VCaP (cell line): ENCODE measurements around the gene BCAR3.

ENCODE experiments used
- H3K27ac ChIP-seq: fragments of 450-650 bp; 2 replicates; pipeline ENCODE4 v1.5.1; 2017
- TF ChIP-seq, protein P1 (sequence below): fragments of 450-650 bp; conservative IDR thresholded peaks from 2 replicates; pipeline ENCODE4 v1.5.1; 2017; ENCODE audit warnings: mild to moderate bottlenecking, moderate library complexity

Gene BCAR3

DNA sequence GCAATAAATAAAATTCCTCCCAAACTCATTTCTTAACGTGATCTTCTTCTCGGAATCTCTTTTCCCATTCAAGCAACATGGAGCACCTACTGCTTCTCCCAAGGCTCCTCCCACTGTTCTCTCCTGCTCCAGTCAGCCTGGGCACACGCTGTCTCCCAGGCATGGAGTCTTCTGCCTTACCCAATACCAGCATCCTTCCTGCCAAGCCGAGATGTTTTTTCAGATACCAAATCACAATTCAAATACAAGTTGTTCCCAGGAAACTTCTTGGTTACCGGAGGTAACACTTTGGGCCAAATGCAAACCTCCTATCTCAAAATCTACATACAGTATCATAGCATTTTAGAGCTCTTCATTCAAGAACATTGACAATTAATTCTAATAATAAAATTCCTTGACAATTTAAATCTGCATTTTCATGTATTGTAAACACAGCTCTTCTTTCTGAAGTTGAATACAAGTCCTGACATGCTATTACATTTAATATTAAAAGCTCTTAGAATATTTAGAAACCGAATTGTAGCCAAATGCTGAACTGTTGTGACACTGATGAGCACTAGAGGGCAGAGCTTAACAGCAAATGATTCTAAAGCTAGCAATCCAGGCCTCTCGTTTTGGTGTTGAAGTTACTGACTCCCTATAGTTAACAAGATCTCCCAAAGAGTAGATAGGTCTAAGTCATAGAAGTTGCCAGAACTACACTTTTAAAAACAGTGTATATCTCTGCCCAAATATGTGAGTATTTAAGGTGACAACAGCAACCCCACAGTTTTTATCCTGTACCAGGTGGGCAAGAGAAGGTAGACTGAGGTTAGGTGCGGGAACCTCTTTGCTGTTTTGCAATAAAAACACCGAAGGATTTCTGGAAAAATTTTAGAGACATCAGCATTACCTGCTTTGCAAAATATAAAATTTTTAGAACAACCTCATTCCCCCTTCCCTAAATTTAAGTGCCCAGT, 52.3 kb downstream of the BCAR3 start:
- H3K27ac ChIP-seq = peak overlapping the region; percentile 57
- TF ChIP-seq, protein P1, sequence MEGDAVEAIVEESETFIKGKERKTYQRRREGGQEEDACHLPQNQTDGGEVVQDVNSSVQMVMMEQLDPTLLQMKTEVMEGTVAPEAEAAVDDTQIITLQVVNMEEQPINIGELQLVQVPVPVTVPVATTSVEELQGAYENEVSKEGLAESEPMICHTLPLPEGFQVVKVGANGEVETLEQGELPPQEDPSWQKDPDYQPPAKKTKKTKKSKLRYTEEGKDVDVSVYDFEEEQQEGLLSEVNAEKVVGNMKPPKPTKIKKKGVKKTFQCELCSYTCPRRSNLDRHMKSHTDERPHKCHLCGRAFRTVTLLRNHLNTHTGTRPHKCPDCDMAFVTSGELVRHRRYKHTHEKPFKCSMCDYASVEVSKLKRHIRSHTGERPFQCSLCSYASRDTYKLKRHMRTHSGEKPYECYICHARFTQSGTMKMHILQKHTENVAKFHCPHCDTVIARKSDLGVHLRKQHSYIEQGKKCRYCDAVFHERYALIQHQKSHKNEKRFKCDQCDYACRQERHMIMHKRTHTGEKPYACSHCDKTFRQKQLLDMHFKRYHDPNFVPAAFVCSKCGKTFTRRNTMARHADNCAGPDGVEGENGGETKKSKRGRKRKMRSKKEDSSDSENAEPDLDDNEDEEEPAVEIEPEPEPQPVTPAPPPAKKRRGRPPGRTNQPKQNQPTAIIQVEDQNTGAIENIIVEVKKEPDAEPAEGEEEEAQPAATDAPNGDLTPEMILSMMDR = peak; percentile 83

DNA sequence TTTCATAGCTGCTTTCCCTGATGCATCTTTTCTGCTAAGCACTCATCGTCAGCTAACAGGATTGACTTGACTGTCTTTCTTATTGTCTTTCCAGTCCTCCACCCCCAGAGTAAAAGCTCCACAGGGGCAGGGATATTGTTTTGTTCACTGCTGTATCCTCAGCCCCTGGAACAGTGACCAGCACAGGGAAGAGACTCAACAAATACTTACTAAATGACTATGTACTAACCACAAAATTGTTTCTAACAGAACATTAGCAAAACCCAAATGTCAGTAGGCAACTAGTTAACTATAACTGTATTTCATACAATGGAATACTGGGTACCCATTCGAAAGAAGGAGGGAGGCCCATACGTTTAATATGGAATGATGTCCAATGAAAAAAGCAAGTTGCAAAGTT, 53.0 kb downstream of the BCAR3 start:
- TF ChIP-seq, protein P1 = no peak
- H3K27ac ChIP-seq = peak overlapping the region; percentile 57

DNA sequence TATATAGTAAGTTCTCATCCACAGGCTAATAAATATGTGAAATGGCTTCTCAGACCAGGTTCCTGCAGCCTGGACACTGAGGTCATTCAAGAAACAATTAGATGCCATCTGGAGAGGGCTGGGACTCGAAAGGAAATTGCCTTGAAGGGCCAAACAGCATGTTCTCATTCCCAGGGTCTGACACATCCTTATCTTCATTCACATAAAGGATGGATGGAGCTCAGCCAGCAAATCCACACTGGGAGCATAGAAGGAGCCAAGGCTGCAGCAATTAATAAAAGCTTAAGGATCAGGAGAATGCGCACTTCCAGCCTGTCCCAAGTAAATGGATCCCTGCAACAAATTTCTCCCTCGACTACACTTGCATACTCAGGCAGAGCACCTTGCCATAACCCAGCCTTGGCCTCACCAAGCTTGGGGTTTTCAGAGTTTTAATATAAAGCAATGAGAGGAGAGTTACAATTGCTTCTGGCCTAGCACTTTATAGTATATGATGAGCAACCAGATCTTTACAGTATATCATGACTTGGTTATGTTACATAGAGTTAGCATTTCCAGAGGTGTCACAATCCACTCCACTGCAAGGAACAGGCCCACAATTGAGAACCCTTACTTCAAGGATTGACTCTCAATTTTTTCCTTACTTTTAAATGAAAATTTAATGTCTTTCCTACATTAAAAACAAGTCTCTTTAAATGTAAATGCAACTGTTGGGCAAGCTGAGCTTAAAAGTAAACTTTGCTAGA, 55.9 kb downstream of the BCAR3 start:
- TF ChIP-seq, protein P1 = no peak
- H3K27ac ChIP-seq = peak overlapping the region; percentile 87; the same call in 1 of the 2 replicates

DNA sequence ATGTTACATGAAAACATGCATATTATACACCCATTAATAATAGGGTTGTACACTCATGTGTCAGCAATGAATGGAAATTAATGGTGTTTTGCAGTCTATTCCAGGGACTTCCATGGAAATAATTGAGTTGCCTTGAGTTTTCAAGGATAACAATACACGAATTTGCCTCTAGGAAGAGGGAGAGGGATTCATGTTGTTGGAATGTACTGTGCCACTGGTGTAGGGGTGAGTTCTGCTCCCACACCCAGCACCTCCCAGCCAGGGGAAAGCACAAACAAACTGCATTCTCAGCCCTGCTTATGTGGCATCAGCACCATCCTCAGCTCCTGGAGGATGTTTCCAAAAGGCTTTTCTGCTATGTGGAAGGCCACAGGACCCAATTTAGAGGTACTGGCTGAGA, 57.8 kb downstream of the BCAR3 start:
- TF ChIP-seq, protein P1 = no peak
- peak overlapping the region; percentile 87; the same call in 1 of the 2 replicates for H3K27ac ChIP-seq

DNA sequence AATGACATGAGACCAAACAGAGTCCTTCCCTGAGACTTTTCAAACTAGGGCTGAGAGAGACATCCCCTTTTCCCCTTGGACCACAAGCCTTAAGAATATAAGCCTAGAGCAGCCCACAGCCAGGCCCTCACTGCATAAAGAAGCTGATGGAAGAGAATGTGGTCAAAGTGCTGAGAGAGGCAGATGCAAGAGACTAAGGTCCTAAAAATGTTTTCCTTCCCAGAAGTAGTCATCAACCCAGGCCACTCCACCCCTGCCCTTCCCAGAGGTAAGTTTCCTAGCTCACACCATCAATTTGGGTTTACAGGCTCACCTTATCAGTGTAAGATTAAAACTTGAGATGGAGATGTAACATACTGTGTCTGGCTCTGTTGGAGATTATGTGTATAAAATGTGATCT, 58.2 kb downstream of the BCAR3 start:
- TF ChIP-seq, protein P1 = no peak
- H3K27ac ChIP-seq = peak overlapping the region; percentile 87; the same call in 1 of the 2 replicates

DNA sequence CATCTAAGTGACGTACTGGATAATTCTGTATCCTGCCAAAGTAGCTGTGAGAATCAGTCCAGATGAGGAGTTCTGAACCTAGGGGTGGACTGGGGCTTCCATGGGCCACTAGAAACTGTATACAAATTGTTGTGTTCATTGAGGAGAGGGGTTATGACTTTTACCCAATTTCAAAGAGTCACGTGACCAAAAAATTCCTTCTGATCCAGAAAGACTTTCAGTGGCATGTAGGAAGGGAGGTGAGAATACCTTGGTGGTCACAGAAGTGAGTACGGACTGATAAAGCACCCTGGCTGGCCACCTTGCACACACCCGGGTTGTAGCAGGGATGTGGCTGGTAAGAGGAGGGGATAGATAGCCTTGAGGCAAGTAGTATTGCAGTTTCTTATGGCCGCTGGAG, 60.4 kb downstream of the BCAR3 start:
- peak overlapping the region; percentile 87 for H3K27ac ChIP-seq
- TF ChIP-seq, protein P1 = no peak

DNA sequence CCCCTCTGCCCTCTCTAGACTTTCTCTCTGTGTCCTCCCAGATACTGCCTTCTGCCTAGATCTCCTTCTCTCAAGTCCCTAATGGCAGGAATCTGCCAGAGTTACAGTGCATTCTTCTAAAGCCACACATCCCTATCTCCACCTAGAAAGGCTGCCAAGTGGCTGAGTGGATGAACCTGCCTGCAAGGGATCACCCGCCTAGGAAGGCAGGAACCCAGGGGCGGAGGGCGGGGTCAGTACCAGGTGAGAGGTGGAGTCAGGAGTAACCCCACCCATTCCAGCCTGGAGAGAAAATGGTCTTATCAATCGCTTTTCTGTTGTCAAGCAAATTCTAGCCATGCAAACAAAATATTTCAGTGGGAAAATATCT, 60.8 kb downstream of the BCAR3 start:
- TF ChIP-seq, protein P1 = no peak
- H3K27ac ChIP-seq = peak overlapping the region; percentile 87
